Measurements from ENCODE around the gene MESP1.

- TF ChIP-seq CTCF (IDR thresholded peaks at IDR 0.05) = no peak
- TF ChIP-seq POLR2A (IDR thresholded peaks at IDR 0.05) = no peak
Observed at GRCh38 chr15:89780601-89781000, 29.6 kb upstream of the MESP1 start.
